ENCODE data around the gene FKBP7. TPM values are rescaled to one million over a fixed set of nuclear protein-coding genes. Genes with fewer than 3 reads are reported as not detected.

FKBP7 gene
- total RNA-seq, 1 donor = 35.5 TPM

DNA sequence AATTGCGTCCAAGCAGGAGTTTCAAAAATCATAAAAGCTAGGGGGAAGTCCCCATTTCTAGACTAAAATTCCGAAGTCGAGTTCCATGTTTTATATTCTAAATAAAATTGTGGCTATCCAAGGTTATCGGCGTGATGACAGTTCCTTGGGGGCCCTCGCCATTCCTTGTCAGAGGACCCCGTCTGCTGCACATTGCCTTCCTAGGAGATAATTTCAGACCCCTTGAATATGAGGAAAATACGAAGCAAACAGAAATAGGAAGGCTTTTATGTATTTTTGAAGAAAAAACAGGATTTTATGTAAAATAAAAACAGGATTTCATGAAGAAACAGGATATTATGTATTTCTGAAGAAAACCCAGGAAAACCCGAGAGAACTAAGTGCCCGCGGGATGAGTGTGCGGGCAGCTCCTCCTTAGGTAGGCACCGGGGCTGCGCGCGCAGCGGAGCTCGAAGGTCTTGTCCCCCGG is 1.4 kb upstream of the FKBP7 start:
- no peak for DNase-seq (ENCODE audit: low read depth)
- peak overlapping the region; percentile 47 for H3K4me3 ChIP-seq (ENCODE audit: low read depth, low read length)
- TF ChIP-seq, protein P1, sequence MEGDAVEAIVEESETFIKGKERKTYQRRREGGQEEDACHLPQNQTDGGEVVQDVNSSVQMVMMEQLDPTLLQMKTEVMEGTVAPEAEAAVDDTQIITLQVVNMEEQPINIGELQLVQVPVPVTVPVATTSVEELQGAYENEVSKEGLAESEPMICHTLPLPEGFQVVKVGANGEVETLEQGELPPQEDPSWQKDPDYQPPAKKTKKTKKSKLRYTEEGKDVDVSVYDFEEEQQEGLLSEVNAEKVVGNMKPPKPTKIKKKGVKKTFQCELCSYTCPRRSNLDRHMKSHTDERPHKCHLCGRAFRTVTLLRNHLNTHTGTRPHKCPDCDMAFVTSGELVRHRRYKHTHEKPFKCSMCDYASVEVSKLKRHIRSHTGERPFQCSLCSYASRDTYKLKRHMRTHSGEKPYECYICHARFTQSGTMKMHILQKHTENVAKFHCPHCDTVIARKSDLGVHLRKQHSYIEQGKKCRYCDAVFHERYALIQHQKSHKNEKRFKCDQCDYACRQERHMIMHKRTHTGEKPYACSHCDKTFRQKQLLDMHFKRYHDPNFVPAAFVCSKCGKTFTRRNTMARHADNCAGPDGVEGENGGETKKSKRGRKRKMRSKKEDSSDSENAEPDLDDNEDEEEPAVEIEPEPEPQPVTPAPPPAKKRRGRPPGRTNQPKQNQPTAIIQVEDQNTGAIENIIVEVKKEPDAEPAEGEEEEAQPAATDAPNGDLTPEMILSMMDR (IDR thresholded peaks at IDR 0.05; ENCODE audit: insufficient read depth, low read length) = no peak

- TF ChIP-seq, protein P1 (IDR thresholded peaks at IDR 0.05; ENCODE audit: insufficient read depth, low read length) = no peak
- H3K4me3 ChIP-seq (ENCODE audit: low read depth, low read length) = peak overlapping the region; percentile 97
Observed at GRCh38 chr2:178479275-178479616, 846 bp upstream of the FKBP7 start.

GRCh38 chr2:178478130-178478438 is 316 bp downstream of the FKBP7 start:
- peak; percentile 37 for DNase-seq (ENCODE audit: low read depth)
- peak overlapping the region; percentile 97 for H3K4me3 ChIP-seq (ENCODE audit: low read depth, low read length)
- TF ChIP-seq, protein P1 (IDR thresholded peaks at IDR 0.05; ENCODE audit: insufficient read depth, low read length) = no peak

More at GRCh38 chr2:178479275-178479616, 846 bp upstream of the FKBP7 start:
- DNase-seq (ENCODE audit: low read depth) = no peak

GRCh38 chr2:178477443-178478129 is 814 bp downstream of the FKBP7 start:
- DNase-seq (ENCODE audit: low read depth) = no peak
- TF ChIP-seq, protein P1 (IDR thresholded peaks at IDR 0.05; ENCODE audit: insufficient read depth, low read length) = no peak
- H3K4me3 ChIP-seq (ENCODE audit: low read depth, low read length) = peak overlapping the region; percentile 97

- DNase-seq (ENCODE audit: low read depth) = no peak
- H3K4me3 ChIP-seq (ENCODE audit: low read depth, low read length) = no peak overlapping the region
- TF ChIP-seq, protein P1 (IDR thresholded peaks at IDR 0.05; ENCODE audit: insufficient read depth, low read length) = no peak
Observed at GRCh38 chr2:178476477-178476876, 1.9 kb downstream of the FKBP7 start.

- no peak overlapping the region for H3K4me3 ChIP-seq (ENCODE audit: low read depth, low read length)
- TF ChIP-seq, protein P1 (IDR thresholded peaks at IDR 0.05; ENCODE audit: insufficient read depth, low read length) = no peak
- DNase-seq (ENCODE audit: low read depth) = no peak
Observed at GRCh38 chr2:178474560-178474959, 3.8 kb downstream of the FKBP7 start.

- H3K4me3 ChIP-seq (ENCODE audit: low read depth, low read length) = no peak overlapping the region
- DNase-seq (ENCODE audit: low read depth) = peak; percentile 47
- TF ChIP-seq, protein P1 (IDR thresholded peaks at IDR 0.05; ENCODE audit: insufficient read depth, low read length) = no peak
Observed at GRCh38 chr2:178473931-178474330, 4.5 kb downstream of the FKBP7 start.

Measured in fibroblast of the aortic adventitia (primary cell).